ENCODE results near the gene ST6GALNAC3.
"Not testable (repeated sequence)": the region's sequence is repeated elsewhere in the genome, so short reads cannot be mapped to it uniquely, and the experiment has no call there.

The ST6GALNAC3 gene

DNA sequence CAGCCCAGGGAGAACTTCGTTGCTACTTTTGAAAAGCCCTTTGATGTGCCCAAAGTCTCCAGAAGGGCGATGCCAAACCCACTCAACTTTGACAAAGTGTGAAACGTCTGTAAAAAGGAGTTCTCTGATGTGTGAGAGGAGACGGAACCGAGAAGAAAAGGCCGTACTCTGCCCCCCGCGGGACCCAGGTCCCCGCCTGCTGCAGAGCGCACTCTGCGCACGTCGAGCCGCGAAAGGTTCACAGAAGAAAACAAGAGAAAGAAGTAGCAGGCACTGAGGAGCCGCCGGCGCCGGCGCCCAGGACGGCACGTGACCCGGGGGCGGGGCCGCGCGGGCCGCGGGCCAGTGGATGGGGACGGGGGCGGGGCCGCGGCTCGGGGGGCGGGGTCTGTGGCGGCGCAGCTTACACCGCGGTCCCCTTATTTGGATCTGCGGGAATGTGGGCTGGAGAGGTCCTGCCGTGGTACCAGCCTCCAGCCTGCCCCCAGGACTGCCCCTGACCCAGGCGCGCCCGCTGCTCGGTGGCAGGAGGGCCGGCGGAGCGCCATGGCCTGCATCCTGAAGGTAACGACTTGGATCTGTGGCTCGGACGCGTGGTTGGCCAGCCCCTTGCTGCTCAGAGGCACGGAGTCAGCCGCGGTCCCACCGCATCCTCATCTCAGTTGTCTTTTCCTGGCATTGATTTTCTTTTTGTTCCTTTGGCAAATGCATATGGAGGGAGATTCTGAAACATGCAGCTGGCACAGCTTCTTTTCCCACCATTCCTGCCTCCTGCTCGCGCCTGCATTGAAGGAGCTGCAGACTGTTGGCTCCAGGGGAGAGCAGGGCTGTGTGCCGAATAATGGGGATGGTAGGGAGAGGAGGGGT, at the start of gene ST6GALNAC3:
ST6GALNAC3 (plus strand) TSS at position 426 of the 867 bp plus-strand sequence.
- DNase-seq (ENCODE audit: low spot score) = peak; percentile 67

DNA sequence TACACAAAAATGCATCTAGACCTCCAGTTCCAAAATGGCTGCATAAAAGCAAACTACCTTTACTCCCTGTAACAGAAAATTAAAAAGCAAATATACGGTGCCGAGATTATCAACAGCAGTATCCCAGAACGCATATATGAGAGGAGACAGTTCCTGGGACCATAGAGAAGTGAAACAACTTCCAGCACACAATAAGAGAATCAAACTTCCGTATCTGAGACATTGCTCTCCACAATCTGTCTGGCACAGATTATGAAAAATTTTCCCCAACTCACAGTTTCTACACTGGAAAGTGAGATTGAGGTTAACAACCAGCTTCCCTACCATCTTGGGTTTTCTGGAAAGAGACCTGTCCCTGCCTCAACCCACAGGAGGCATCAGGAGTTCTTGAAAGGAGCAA, 47.2 kb upstream of the ST6GALNAC3 start:
- no peak for DNase-seq (ENCODE audit: low spot score)

DNA sequence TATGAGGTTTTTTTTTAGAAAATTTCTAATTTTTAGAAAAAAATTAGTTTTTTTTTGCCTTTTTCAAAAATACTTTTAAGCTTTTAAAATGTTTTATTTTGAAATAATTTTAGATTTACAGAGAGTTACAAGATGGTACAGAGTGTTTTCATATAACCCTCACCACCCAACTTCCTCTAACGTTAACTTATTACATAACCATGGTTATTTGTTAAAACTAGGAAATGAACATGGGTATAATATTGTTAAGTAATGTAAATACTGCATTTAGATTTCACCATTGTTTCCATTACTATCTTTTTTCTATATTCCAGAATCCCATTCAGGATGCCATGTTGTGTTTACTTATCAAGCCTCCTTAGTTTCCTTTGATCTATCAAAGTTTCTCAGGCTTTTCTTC, 45.2 kb upstream of the ST6GALNAC3 start:
- no peak for DNase-seq (ENCODE audit: low spot score)

DNA sequence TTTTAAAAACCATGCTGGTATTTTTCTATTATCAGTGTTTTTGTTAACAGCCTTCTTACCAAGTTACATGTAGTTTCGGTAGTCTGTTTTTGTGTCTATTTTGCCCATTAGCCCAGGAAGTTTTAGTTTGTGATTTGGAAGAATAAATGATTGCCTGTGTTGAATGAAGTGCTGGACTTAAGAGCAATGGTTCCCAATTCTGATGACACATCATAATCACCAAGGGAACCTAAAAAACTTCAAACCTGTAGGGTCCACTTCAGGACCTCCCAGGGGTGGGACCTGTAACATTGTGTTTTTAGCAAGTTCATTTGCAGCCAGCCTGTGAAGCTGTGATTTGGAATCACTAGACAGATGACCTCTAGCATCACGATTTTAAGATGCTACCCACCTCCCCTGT, 43.0 kb upstream of the ST6GALNAC3 start:
- DNase-seq (ENCODE audit: low spot score) = no peak

GRCh38 chr1:76033800-76034475, 40.6 kb upstream of the ST6GALNAC3 start:
- DNase-seq (ENCODE audit: low spot score) = no peak

DNA sequence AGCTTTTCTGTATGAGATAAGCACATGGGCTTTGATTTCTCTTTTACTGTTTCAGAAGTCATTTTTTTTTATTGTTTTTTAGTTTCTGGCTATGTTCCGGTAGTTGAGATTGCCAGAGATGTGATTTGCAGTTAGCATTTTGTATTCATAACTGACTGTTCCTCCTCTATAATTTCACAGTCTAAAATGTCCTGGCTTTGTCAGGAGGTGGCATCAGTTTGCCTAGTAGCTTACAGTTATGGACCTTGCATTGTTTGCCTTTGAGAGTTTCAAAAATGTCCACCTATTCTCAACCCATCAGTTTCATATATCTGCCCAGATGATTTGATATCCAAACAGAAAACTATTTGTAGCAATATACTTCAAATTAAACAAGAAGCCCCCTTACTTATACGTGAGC, 39.5 kb upstream of the ST6GALNAC3 start:
- no peak for DNase-seq (ENCODE audit: low spot score)

- DNase-seq (ENCODE audit: low spot score) = no peak
Observed at GRCh38 chr1:76037324-76037723, 37.2 kb upstream of the ST6GALNAC3 start.

DNA sequence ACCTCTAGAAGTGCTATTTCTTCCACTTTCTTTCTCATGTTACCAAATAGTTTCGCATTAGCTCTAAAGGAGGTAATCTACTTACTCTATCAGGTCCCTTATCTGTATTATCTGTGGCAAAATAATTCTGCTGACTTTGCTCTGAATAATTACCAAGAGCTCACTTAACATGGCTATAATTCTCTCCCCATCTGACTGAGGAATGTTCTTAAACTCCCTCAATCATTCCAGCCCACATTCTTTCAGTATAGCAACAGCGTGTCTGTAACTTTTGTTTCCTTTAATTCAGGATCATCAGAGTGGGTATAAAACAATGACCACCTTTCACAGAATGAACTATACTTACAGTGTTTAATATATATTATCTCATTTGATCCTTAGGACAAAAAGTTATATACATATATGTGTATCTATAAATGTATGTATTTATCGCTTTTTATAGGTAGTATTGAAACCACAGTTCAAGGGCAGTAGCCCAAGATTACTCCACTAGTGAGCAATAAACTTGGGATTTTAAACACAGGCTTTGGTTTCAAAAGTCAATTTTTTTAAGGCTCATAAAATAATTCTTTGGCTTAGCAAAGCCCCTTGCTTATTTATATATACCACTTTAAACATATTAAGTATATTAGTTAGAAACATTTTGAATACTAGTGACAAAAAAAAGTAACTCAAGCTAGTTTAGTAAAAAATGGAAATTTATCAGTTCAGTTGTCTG, 36.1 kb upstream of the ST6GALNAC3 start:
- DNase-seq (ENCODE audit: low spot score) = no peak

DNA sequence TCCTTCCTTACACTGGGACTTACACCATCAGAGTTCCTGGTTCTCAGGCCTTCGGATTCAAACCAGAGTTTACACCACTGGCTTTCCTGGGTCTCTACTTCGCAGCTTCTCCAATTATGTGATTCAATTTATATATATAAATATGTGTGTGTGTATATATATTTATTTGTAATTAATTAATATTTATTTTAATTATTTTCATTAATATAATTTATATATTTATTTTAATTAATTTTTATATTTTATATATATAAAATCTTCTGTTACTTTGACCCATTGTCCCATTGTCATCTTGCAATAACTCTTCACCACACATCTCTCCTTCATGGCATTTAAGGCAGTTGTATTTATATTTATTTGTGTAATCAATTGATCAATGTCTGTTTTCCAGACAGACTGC, 28.4 kb upstream of the ST6GALNAC3 start:
- no peak for DNase-seq (ENCODE audit: low spot score)

DNA sequence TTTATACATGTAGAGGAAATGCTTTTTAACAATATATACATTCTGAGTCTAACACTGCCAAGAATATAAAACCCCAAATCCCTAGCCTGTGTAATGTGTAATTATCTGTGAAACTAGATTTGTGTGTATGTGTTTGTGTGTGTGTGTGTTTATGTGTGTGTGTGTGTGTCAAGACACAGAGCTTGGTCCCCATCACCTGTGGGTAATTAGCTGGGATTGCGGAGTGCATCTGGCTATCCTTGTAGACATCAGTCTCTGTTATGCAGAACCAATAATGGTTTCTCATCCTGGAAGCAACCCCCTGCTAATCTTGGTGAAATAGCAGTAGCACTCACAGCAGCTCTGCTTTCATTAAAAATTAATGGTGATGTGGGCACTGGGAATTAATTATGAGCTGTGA, 26.3 kb upstream of the ST6GALNAC3 start:
- DNase-seq (ENCODE audit: low spot score) = no peak

GRCh38 chr1:76048926-76049325, 25.6 kb upstream of the ST6GALNAC3 start:
- DNase-seq (ENCODE audit: low spot score) = no peak

DNA sequence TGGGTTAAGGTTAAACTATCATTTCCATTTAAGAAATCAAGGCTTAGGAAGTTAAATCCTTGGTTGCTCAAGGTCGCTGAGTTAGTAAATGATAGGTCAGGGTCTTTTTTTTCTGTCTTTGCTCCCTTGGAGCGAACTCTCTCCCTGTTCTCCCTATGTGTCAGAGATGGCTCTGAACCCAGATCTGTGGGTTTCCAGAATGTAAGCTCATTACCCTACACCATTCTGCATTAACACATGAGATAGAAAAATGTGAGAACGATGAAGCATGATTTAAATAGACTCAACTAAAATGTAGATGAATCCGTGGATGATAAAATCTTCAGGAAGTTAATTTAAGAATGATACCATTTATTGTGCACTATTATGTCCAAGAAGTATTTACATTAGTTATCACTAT, 25.0 kb upstream of the ST6GALNAC3 start:
- no peak for DNase-seq (ENCODE audit: low spot score)

DNA sequence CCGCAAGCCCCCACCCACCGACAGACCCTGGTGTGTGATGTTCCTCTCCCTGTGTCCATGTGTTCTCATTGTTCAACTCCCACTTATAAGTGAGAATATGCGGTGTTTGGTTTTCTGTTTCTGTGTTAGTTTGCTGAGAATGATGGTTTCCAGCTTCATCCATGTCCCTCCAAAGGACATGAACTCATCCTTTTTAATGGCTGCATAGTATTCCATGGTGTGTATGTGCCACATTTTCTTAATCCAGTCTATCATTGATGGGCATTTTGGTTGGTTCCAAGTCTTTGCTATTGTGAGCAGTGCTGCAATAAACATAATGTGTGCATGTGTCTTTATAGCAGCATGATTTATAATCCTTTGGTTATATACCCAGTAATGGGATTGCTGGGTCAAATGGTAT, 24.5 kb upstream of the ST6GALNAC3 start:
- DNase-seq (ENCODE audit: low spot score) = not testable (repeated sequence)

DNA sequence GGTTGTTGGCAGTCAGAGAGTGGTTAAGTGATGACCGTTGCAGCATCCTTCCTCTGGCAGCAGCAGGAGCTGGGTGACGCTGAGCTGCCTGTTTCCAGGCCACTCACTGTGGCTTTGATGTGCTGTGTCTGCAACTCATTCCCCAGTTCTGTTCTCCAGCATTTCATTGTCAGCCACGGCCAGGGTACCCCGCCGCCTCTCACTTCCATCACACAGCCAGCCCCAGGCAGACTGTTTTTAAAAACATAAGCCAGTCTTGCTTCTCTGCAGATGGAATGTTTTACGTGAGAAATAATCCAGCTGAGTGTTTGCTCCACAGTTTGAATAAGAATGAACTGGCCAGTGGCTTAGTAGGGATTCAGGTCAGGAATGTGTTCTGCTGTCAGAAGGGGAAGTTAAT, 21.5 kb upstream of the ST6GALNAC3 start:
- no peak for DNase-seq (ENCODE audit: low spot score)

DNA sequence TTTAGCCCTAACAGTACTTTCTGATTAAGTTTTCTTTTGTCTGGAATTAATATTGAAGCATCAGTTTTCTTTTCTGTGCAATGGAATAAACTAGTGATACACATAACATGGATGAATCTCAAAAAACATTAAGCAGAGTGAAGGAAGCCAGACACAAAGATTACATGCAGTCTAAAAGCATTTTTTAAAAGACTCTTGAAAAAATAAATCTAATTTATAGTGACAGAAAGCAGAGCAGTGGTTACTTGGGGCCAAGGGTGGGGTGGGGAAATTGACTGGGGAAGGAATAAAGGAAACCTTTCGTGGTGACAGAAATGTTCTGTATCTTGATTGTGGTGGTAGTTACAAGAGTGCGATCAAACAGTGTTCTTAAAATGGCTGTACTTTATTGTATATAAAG, 20.2 kb upstream of the ST6GALNAC3 start:
- DNase-seq (ENCODE audit: low spot score) = no peak

- no peak for DNase-seq (ENCODE audit: low spot score)
Observed at GRCh38 chr1:76055987-76056386, 18.6 kb upstream of the ST6GALNAC3 start.

DNA sequence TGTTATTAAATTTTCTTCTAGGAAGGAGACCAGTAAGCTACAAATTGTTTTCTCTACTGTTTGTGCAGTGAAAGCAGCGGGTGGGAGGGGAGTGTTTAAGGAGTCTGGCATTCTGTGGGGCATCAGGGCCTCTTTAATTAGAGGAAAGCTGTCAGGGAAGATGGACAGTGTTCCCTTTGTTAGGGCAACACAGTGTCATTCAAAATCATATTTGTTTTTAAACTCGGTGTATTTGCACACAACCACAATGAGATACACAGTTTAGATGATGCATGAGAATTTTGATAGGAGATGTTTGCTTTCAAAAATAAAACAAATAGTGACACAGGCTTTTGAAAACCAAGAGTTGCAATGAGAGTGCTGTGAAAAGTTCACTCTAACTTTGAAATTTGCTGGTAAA, 15.1 kb upstream of the ST6GALNAC3 start:
- peak; percentile 8 for DNase-seq (ENCODE audit: low spot score)

DNA sequence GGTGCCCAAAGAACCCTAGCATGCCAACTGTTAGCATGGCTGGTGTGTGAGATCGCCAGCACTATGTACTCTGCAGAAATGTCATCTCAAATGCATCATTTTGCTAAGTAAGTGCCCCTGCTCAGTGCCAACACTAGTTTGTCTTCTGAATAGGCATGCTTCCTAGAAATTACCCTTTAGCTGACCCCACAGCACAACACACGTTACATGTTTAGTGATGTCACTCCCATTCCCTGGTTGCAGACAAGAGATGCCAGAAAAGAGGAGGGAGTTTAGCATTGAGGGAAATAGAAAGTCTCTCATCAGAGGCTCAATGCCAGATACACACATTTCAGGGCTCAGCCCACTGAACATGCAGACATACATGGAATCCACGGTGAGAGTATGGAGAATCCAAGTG, 9.3 kb upstream of the ST6GALNAC3 start:
- DNase-seq (ENCODE audit: low spot score) = no peak

DNA sequence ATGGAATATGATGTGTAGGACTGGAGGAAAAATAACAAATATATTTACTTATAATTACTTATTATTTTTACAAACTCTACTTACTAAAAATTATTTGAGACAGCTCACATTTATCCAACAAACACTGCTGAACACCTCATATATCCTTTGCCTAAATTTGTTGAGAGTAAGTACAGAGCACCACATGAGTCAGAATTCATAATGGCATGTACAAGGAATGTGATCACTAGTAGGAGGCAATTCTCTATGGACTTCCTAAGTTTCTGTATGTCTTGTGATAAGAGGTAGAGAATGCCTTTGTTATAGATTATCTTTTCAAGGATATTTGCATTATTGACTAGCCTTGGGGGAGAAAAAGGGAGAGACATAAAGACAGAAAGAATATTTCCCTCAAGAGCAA, 8.2 kb upstream of the ST6GALNAC3 start:
- DNase-seq (ENCODE audit: low spot score) = no peak

- DNase-seq (ENCODE audit: low spot score) = no peak
Observed at GRCh38 chr1:76068542-76068941, 6.0 kb upstream of the ST6GALNAC3 start.

GRCh38 chr1:76068953-76069561, 5.5 kb upstream of the ST6GALNAC3 start:
- no peak for DNase-seq (ENCODE audit: low spot score)

DNA sequence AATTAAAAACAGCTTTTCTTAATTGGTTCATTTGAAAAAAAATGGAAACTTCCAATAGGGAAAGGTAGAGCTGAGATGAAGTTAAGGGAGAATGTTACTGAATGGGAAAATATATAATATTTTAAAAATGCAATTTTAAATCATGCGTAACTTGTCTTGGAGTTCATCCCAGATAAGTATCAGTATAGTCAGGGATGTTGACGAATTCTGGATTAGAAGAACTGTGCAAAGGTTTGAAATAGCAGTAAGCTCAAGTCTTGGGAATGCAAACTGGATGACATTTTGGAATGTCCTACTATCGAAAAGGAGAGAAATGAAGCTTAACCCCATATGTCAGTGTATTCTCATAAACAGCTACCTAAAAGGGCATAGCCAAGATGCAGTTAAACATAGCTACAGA, 4.0 kb upstream of the ST6GALNAC3 start:
- no peak for DNase-seq (ENCODE audit: low spot score)

DNA sequence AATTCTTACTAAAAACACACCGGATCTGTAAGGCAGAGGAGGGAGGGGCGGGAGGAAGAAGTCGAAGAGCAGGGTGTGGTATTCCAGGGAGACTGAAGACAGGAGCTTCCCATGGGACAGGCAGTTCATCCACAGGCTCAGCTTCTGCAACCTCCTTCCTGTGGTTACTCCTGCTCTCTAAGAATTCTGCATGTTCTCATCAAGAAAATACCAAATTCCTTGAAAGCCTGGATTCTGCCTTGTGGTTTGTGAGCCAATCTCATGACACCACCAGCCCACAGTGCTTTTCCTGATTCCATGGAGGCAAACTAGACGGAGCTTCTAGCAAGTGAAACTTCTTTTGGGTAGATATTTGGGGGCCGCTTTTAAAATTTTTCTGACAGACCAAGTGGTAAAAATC, 1.1 kb upstream of the ST6GALNAC3 start:
- no peak for DNase-seq (ENCODE audit: low spot score)
